Smooth muscle cell (in vitro differentiated cells): ENCODE data around the gene MOB1B. TPM values are rescaled to one million over a fixed set of nuclear protein-coding genes. Genes with fewer than 3 reads are reported as not detected.

ENCODE experiments used
- DNase-seq: peaks from one replicate; lab custom pipeline; 2025; ENCODE audit not compliant: unreplicated experiment; lab: John Stamatoyannopoulos, UW
- H2AFZ ChIP-seq: fragments of 200-600 bp; sonication (generic); 2 replicates; pipeline ENCODE4 v1.6.0; 2016; ENCODE audit warnings: antibody characterized with exemption, low read depth, mild to moderate bottlenecking
- H3F3A ChIP-seq: fragments of 200-600 bp; sonication (generic); 2 replicates; pipeline ENCODE4 v1.6.0; 2017; ENCODE audit warnings: antibody characterized with exemption, low read depth
- H3K27ac ChIP-seq: fragments of 200-600 bp; sonication (generic); 2 replicates; pipeline ENCODE4 v1.5.1; 2016; ENCODE audit warnings: low read depth, mild to moderate bottlenecking
- H3K27me3 ChIP-seq: fragments of 200-600 bp; sonication (generic); 2 replicates; pipeline ENCODE4 v1.6.1; 2016; ENCODE audit warnings: low read depth, mild to moderate bottlenecking
- H3K36me3 ChIP-seq: fragments of 200-600 bp; sonication (generic); 2 replicates; pipeline ENCODE4 v1.5.1; 2016; ENCODE audit warnings: low read depth
- H3K4me1 ChIP-seq: fragments of 200-600 bp; sonication (generic); 2 replicates; pipeline ENCODE4 v1.5.1; 2016; ENCODE audit warnings: low read depth
- H3K4me2 ChIP-seq: fragments of 200-600 bp; sonication (generic); 2 replicates; pipeline ENCODE4 v1.6.0; 2016; ENCODE audit warnings: mild to moderate bottlenecking
- H3K4me3 ChIP-seq: fragments of 200-600 bp; sonication (generic); 2 replicates; pipeline ENCODE4 v1.5.1; 2016; ENCODE audit warnings: mild to moderate bottlenecking
- H3K79me2 ChIP-seq: fragments of 200-600 bp; sonication (generic); 2 replicates; pipeline ENCODE4 v1.6.0; 2016; ENCODE audit warnings: low read depth, mild to moderate bottlenecking
- H3K9ac ChIP-seq: fragments of 200-600 bp; sonication (generic); 2 replicates; pipeline ENCODE4 v1.6.0; 2016; ENCODE audit warnings: low read depth
- H3K9me3 ChIP-seq: fragments of 200-600 bp; sonication (generic); replicated peaks from 2 replicates; pipeline ENCODE4 v1.5.1; 2016; ENCODE audit warnings: low read depth
- H4K20me1 ChIP-seq: fragments of 200-600 bp; sonication (generic); 2 replicates; pipeline ENCODE4 v1.6.0; 2016; ENCODE audit warnings: low read depth
- CTCF ChIP-seq: fragments of 200-600 bp; sonication (generic); IDR thresholded peaks from 2 replicates; pipeline ENCODE4 v1.5.1; 2017; ENCODE audit warnings: borderline replicate concordance, mild to moderate bottlenecking, antibody characterized with exemption; ENCODE audit not compliant: insufficient read depth, poor library complexity, severe bottlenecking
- WGBS: methylation state at CpG from one replicate; pipeline ENCODE4 v1.1.7; 2016; ENCODE audit warnings: low lambda C conversion rate; 5-methylcytosine and 5-hydroxymethylcytosine counted together
- polyA plus RNA-seq: library from polyadenylated mRNA; unstranded; fragments of >200 nt; fragmentation: Nextera tagmentation; extraction: Ambion mirVana; gene quantifications from 2 replicates; pipeline ENCODE4 v1.2.1, GENCODE V29; 2016
- total RNA-seq: library from RNA; depleted of rRNA; stranded (reverse); fragments of >200 nt; gene quantifications from 2 replicates; pipeline ENCODE4 v1.2.3, GENCODE V29; 2014

Gene MOB1B
- total and polyA plus RNA-seq, 2 experiments from 2014 or later: 3.4 to 18.3 TPM

- no peak overlapping the region for H3K4me3 ChIP-seq
- H3K36me3 ChIP-seq: no peaks in the 10 kb centered on the region
- H3K9ac ChIP-seq: no peak overlapping the region
- H3K9me3 ChIP-seq: no peaks in the 10 kb centered on the region
- peaks cover 4% of the 10 kb centered on the region for H3K4me1 ChIP-seq
- TF ChIP-seq CTCF: no peak
- H3F3A ChIP-seq: no peaks in the 10 kb centered on the region
- DNase-seq: no peak
- H3K4me2 ChIP-seq: no peak overlapping the region
- peaks cover 63% of the 10 kb centered on the region for H4K20me1 ChIP-seq
- peaks cover 93% of the 10 kb centered on the region for H3K79me2 ChIP-seq
- H2AFZ ChIP-seq: no peak overlapping the region
- no peaks in the 10 kb centered on the region for H3K27me3 ChIP-seq
- H3K27ac ChIP-seq: no peak overlapping the region
- 92% methylated on average over 8 of the region's 8 CpGs for WGBS
Measured at GRCh38 chr4:70927502-70928137, 25.5 kb downstream of the MOB1B start.

- Histone ChIP-seq H4K20me1 (peaks cover 73% of the 10 kb centered on the region), H2AFZ (no peak overlapping the region), H3K27me3 (no peaks in the 10 kb centered on the region), H3K79me2 (peaks cover 93% of the 10 kb centered on the region), H3K4me2 (no peak overlapping the region), H3K9me3 (no peaks in the 10 kb centered on the region), H3K36me3 (no peaks in the 10 kb centered on the region), H3K27ac (no peak overlapping the region), H3K4me3 (no peak overlapping the region), H3K9ac (no peak overlapping the region), H3K4me1 (no peaks in the 10 kb centered on the region), H3F3A (no peaks in the 10 kb centered on the region)
- 96% methylated on average over 2 of the region's 2 CpGs for WGBS
- TF ChIP-seq CTCF: no peak
- no peak for DNase-seq
Measured at GRCh38 chr4:70930530-70931256, 28.5 kb downstream of the MOB1B start.

GRCh38 chr4:70931347-70931746 is 29.2 kb downstream of the MOB1B start:
- no peak for DNase-seq
- no peak overlapping the region for H2AFZ ChIP-seq
- H3K27ac ChIP-seq: no peak overlapping the region
- H3K4me2 ChIP-seq: no peak overlapping the region
- no peaks in the 10 kb centered on the region for H3K4me1 ChIP-seq
- no peak overlapping the region for H3K9ac ChIP-seq
- no peaks in the 10 kb centered on the region for H3K27me3 ChIP-seq
- H3F3A ChIP-seq: no peaks in the 10 kb centered on the region
- H3K36me3 ChIP-seq: no peaks in the 10 kb centered on the region
- TF ChIP-seq CTCF: no peak
- peaks cover 71% of the 10 kb centered on the region for H4K20me1 ChIP-seq
- H3K79me2 ChIP-seq: peaks cover 89% of the 10 kb centered on the region
- no peak overlapping the region for H3K4me3 ChIP-seq
- 100% methylated on average over 1 of the region's 1 CpG for WGBS
- no peaks in the 10 kb centered on the region for H3K9me3 ChIP-seq

- Histone ChIP-seq H3K27me3 (no peaks in the 10 kb centered on the region), H2AFZ (no peak overlapping the region), H3K36me3 (no peaks in the 10 kb centered on the region), H3F3A (no peaks in the 10 kb centered on the region), H4K20me1 (peaks cover 65% of the 10 kb centered on the region), H3K9me3 (no peaks in the 10 kb centered on the region), H3K4me1 (no peaks in the 10 kb centered on the region), H3K27ac (no peak overlapping the region), H3K4me3 (no peak overlapping the region), H3K9ac (no peak overlapping the region), H3K4me2 (no peak overlapping the region), H3K79me2 (peaks cover 87% of the 10 kb centered on the region)
- no peak for DNase-seq
- no peak for TF ChIP-seq CTCF
- WGBS: 98% methylated on average over 2 of the region's 2 CpGs
Measured at GRCh38 chr4:70932984-70933383, 30.8 kb downstream of the MOB1B start.
